Mesodermal cell (in vitro differentiated cells): ENCODE data around the gene UBAP1L. TPM values are rescaled to one million over a fixed set of nuclear protein-coding genes. Genes with fewer than 3 reads are reported as not detected.
"Not testable (repeated sequence)": the region's sequence is repeated elsewhere in the genome, so short reads cannot be mapped to it uniquely, and the experiment has no call there.

Source experiments
- H3K27ac ChIP-seq: 2 replicates; pipeline ENCODE4 v1.7.0; 2013; ENCODE audit warnings: mild to moderate bottlenecking, low read depth, low read length, moderate library complexity; ENCODE audit not compliant: severe bottlenecking
- H3K36me3 ChIP-seq: 2 replicates; pipeline ENCODE4 v1.7.1; 2013; ENCODE audit warnings: mild to moderate bottlenecking, low read length, moderate library complexity; ENCODE audit not compliant: control insufficient read depth, insufficient read depth
- H3K4me1 ChIP-seq: one replicate; pipeline ENCODE4 v1.7.1; 2013; ENCODE audit warnings: mild to moderate bottlenecking, low read length; ENCODE audit not compliant: insufficient read depth, control insufficient read depth, poor library complexity, severe bottlenecking
- H3K4me3 ChIP-seq: 2 replicates; pipeline ENCODE4 v1.7.0; 2013; ENCODE audit warnings: low read length, control low read depth, mild to moderate bottlenecking; ENCODE audit not compliant: insufficient read depth, poor library complexity, severe bottlenecking; ENCODE audit errors: extremely low read depth
- H3K9me3 ChIP-seq: 2 replicates; pipeline ENCODE4 v1.7.1; 2013; ENCODE audit warnings: mild to moderate bottlenecking, low read length, moderate library complexity; ENCODE audit not compliant: control insufficient read depth
- WGBS, 2 experiments: methylation state at CpG; one replicate each; pipeline ENCODE4 v1.1.5; 2013; ENCODE audit warnings: missing lambda C conversion rate in 2 of 2; ENCODE audit not compliant: insufficient coverage in 2 of 2; 5-methylcytosine and 5-hydroxymethylcytosine counted together
- polyA plus RNA-seq, 2 experiments: library from polyadenylated mRNA; stranded (reverse); fragments of 50-300 nt; gene quantifications; one replicate each; pipeline ENCODE4 v1.2.3, GENCODE V29; 2013

UBAP1L gene
- 2.3 TPM for polyA plus RNA-seq (2013, experiment 1 of 2)
- 1.6 TPM for polyA plus RNA-seq (2013, experiment 2 of 2)

DNA sequence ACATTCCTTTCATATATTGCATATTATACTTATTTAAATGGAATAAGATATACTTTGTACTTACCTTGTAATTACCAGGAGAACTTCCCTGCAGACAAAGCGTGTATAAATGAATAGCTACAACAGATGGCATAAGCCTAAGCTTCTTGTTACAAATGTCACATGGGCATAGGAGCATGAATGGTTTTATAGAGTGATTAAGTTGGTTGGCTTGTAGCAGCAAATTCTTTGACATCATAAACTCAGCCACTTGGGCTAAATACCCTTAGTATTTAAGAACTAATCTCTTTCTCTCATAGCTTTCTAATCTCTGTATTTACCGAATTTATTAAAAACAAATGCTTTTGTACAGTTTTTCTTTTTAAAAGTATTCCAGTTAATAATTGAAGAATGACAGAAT is at the start of gene UBAP1L:
TSS of gene UBAP1L (minus strand) at position 115 of the 400 bp plus-strand sequence. CDS start 8,985 bp downstream, outside the sequence.
- Histone ChIP-seq H3K4me3 (no peak within 1 kb of the TSS), H3K36me3 (peaks cover 76% of the 10 kb centered on the region), H3K27ac (no peak within 1 kb of the TSS), H3K4me1 (no peaks in the 10 kb centered on the region), H3K9me3 (no peaks in the 10 kb centered on the region)
- WGBS, 2 experiments: 100% methylated on average over 1 of the region's 2 CpGs; no CpG with 5 or more reads in 1 of the 2 experiments

- Histone ChIP-seq H3K4me1 (no peaks in the 10 kb centered on the region), H3K27ac (no peak overlapping the region), H3K9me3 (no peaks in the 10 kb centered on the region), H3K4me3 (no peak overlapping the region), H3K36me3 (peaks cover 55% of the 10 kb centered on the region)
- no CpG with 5 or more reads among the region's 1 CpG for whole genome bisulfite sequencing, 2 experiments
Measured at GRCh38 chr15:65164139-65164538, 49.1 kb upstream of the UBAP1L start.

DNA sequence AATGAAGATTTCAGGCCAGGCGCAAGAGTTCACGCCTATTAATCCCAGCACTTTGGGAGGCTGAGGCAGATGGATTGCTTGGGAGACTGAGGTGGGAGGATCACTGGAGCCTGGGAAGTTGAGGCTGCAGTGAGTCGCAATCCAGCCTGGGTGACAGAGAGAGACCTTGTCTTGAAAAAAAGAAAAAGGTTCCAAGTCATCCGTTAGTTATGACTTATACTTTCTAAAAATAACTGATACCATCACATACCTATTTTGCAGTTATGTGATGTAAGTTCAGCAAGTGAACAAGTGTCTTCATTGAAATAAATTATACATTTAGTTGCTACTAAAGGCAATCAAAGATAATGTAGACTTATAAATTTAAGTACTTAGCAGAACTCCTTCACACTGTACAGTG is 48.0 kb upstream of the UBAP1L start:
- H3K36me3 ChIP-seq: peaks cover 55% of the 10 kb centered on the region

GRCh38 chr15:65156692-65157091 is 41.7 kb upstream of the UBAP1L start:
- H3K4me3 ChIP-seq: no peak overlapping the region
- no CpG with 5 or more reads among the region's 5 CpGs for WGBS, 2 experiments
- no peaks in the 10 kb centered on the region for H3K9me3 ChIP-seq
- H3K4me1 ChIP-seq: no peaks in the 10 kb centered on the region
- H3K27ac ChIP-seq: no peak overlapping the region
- H3K36me3 ChIP-seq: peaks cover 75% of the 10 kb centered on the region

More for the DNA sequence above, 48.0 kb upstream of the UBAP1L start:
- WGBS, 2 experiments: 83 to 100% methylated on average over 1 to 2 of the region's 4 CpGs
- no peak overlapping the region for H3K4me3 ChIP-seq
- H3K4me1 ChIP-seq: no peaks in the 10 kb centered on the region
- no peaks in the 10 kb centered on the region for H3K9me3 ChIP-seq
- no peak overlapping the region for H3K27ac ChIP-seq

DNA sequence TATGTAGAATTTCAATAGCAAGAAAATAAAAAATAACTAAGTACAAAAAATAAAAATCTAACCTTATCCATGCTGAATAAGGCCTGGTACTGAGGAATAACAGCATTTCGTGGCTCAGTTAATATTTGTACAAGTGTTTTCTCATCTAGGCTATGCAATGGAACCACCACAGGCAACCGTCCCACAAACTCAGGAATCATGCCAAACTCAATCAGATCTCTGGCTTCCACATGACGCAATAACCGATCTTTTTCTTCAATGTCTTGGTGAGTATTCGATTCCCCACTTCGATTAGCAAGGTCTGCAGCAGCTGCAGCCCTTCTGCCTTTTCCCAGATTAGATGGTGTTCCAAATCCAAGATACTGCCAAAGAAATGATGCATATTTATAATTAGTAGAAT is 39.7 kb upstream of the UBAP1L start:
- H3K36me3 ChIP-seq: peaks cover 76% of the 10 kb centered on the region
- WGBS, 2 experiments: 95 to 100% methylated on average over 5 of the region's 6 CpGs

GRCh38 chr15:65147902-65148301 is 32.9 kb upstream of the UBAP1L start:
- Histone ChIP-seq H3K4me1 (no peaks in the 10 kb centered on the region), H3K4me3 (no peak overlapping the region), H3K9me3 (no peaks in the 10 kb centered on the region), H3K27ac (no peak overlapping the region), H3K36me3 (peaks cover 39% of the 10 kb centered on the region)
- WGBS, 2 experiments: 90 to 100% methylated on average over 1 to 2 of the region's 3 CpGs

More for the DNA sequence above, 39.7 kb upstream of the UBAP1L start:
- no peaks in the 10 kb centered on the region for H3K4me1 ChIP-seq
- H3K27ac ChIP-seq: no peak overlapping the region
- no peak overlapping the region for H3K4me3 ChIP-seq
- H3K9me3 ChIP-seq: no peaks in the 10 kb centered on the region

DNA sequence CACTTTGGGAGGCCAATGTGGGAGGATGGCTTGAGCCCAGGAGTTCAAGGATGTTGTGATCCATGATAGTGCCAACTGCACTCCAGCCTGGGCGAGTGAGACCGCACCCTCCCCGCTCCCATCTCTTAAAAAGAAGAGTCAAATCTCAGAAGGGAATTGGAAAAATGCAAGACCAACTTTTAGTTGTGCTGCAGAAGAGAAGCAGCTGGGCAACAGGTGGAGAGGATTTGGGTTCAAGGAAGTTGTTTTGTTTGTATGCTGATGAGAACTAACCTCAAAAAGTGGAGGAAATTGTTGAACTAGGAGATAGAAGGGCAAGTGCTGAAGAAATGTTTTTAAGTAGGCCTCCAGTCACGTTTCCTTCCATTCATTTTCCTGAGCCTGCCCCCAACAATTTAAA is 31.4 kb upstream of the UBAP1L start:
- H3K9me3 ChIP-seq: no peaks in the 10 kb centered on the region
- H3K4me1 ChIP-seq: no peaks in the 10 kb centered on the region
- peaks cover 30% of the 10 kb centered on the region for H3K36me3 ChIP-seq
- no peak overlapping the region for H3K4me3 ChIP-seq
- 92 to 100% methylated on average over 3 to 4 of the region's 4 CpGs for WGBS, 2 experiments
- no peak overlapping the region for H3K27ac ChIP-seq

GRCh38 chr15:65138631-65139030 is 23.6 kb upstream of the UBAP1L start:
- 91 to 93% methylated on average over 5 of the region's 6 CpGs for WGBS, 2 experiments
- not testable (repeated sequence) for H3K4me1 ChIP-seq, H3K4me3 ChIP-seq, H3K36me3 ChIP-seq, H3K27ac ChIP-seq
- H3K9me3 ChIP-seq: peaks cover 11% of the 10 kb centered on the region

- WGBS, 2 experiments: 89 to 92% methylated on average over 2 to 3 of the region's 4 CpGs
Measured at GRCh38 chr15:65137893-65138292, 22.9 kb upstream of the UBAP1L start.

DNA sequence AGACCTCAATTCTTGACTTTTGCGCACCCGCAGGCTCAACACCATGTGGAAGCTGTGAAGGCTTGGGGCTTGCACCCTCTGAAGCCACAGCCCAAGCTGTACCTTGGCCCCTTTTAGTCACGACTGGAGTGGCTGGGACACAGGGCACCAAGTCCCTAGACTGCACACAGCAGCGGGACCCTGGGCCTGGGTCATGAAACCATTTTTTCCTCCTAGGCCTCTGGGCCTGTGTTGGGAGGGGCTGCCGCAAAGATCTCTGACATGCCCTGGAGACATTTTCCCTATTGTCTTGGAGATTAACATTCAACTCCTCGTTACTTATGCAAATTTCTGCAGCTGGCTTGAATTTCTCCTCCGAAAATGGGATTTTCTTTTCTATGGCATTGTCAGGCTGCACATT is 22.1 kb upstream of the UBAP1L start:
- H3K4me1 ChIP-seq, H3K36me3 ChIP-seq, H3K27ac ChIP-seq, H3K4me3 ChIP-seq: not testable (repeated sequence)
- H3K9me3 ChIP-seq: peaks cover 11% of the 10 kb centered on the region
- WGBS, 2 experiments: 86 to 91% methylated on average over 7 of the region's 7 CpGs

More at GRCh38 chr15:65137893-65138292, 22.9 kb upstream of the UBAP1L start:
- not testable (repeated sequence) for H3K4me3 ChIP-seq, H3K4me1 ChIP-seq, H3K36me3 ChIP-seq, H3K27ac ChIP-seq
- H3K9me3 ChIP-seq: peaks cover 11% of the 10 kb centered on the region

DNA sequence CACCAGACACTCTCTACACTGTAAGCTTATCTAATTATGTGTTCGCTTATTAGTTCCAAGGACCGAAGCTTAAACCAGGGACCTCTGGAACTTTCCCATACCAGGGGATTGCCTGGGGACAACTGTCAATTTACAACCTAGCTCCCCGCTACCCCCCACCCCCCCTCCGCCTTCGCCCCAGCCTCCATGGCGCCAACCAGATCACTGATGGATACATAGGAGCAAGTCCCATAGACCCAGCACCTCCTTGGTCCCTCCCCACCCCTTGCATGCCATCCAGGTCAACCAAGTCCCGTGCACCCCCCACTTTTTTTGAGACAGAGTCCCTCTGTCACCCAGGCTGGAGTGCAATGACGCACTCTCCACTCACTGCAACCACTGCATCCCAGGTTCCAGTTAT is 19.5 kb upstream of the UBAP1L start:
- Histone ChIP-seq H3K9me3 (peaks cover 11% of the 10 kb centered on the region), H3K4me3 (peak overlapping the region; percentile 63), H3K27ac (no peak overlapping the region), H3K4me1 (no peaks in the 10 kb centered on the region), H3K36me3 (peaks cover 14% of the 10 kb centered on the region)
- WGBS, 2 experiments: 91 to 92% methylated on average over 4 of the region's 8 CpGs
